GM10266 (cell line): ENCODE data around the gene EPHA1.

Experiments
- DNase-seq: peaks from one replicate; pipeline ENCODE4 v3.0.0; 2012; ENCODE audit errors: extremely low spot score
- CTCF ChIP-seq: IDR thresholded peaks from 2 replicates; pipeline ENCODE4 v1.5.1; 2012; ENCODE audit warnings: mild to moderate bottlenecking, low read depth; ENCODE audit not compliant: control insufficient read depth, insufficient read depth; ENCODE audit errors: missing control alignments

Gene EPHA1

DNA sequence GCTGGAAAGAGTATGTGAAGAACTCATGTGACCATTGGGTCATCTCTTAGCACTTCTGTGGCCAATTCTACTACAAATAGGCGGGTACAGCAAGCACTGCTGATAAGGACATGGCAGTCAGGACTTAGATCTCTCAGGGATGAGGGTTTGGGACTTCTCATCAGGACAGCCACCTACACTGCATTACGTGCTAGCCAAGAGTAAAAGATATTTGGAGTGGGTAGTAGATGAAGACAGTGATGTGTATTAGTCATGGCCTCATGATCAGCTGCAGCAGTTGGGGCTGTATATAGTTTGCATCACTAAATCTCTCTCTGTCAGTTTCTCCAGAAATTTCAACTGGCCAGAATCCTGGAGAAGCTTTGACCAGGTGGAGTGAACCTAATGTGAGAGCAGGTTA, 43.8 kb upstream of the EPHA1 start:
- DNase-seq = no peak
- no peak for TF ChIP-seq CTCF

DNA sequence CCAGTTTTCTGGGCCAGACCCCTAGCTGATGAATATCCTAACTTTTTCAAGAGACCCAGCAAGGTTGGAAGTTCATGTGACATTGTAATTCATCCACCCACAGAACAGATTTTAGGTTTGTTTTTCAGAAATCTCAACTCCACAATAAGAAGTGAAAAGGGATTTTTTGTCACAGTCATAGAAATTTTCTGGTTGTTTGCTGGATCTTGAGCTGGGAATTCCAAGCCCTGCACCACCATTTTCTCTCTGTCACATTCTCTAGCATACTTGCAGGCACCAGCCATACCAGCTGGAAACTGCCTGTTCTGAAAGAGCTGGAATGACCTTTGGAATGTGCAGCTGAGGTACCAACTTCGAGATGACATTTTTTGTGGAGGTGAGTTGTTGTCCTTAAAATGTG, 43.1 kb upstream of the EPHA1 start:
- TF ChIP-seq CTCF = no peak
- DNase-seq = no peak

- TF ChIP-seq CTCF = no peak
- no peak for DNase-seq
Observed at GRCh38 chr7:143451122-143451521, 42.5 kb upstream of the EPHA1 start.

GRCh38 chr7:143449793-143450192, 41.1 kb upstream of the EPHA1 start:
- DNase-seq = no peak
- TF ChIP-seq CTCF = no peak

- no peak for TF ChIP-seq CTCF
- no peak for DNase-seq
Observed at GRCh38 chr7:143448429-143448828, 39.8 kb upstream of the EPHA1 start.

DNA sequence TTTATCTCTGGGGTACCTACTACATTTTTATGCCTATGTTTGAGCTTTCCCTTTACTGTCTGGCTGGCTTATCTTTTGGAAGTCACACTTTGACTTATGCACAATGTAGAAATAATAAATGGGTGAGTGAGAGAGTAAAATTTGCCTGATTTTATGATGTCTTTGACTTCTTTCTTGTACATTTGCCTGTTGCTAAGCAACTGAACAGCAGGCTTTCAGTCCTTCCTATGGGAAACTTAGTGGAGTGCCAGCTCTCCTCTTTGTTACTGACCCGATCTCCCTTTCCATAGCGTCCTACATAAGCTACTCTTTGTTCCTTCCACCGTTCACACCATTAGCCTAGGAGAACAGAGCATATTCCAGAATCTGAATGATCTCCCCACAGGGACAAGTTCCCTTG, 38.8 kb upstream of the EPHA1 start:
- DNase-seq = no peak
- TF ChIP-seq CTCF = no peak

DNA sequence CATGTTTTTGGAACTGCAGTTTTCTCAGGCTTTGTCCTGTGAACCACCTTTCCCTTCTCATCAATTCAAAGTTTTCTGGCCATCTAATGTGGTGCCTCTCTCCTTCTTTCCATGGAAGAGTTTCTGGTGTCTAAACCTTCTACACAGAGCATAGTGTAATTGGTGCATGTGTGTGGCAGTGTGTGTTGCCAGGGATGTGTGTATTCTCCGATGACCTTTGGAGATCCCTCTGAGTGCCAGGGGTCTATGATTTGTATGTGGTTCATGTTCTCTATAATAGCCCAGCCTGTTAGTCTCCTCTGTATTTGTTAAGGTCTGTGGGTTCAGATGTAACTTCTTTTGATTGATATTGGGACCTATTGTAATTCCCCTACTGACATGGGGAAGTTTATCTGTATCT, 36.1 kb upstream of the EPHA1 start:
- no peak for TF ChIP-seq CTCF

More for the DNA sequence above, 36.1 kb upstream of the EPHA1 start:
- no peak for DNase-seq
